Measurements from ENCODE around the gene ADAMTS5. TPM values are rescaled to one million over a fixed set of nuclear protein-coding genes. Genes with fewer than 3 reads are reported as not detected.

Gene ADAMTS5
- total RNA-seq, 1 donor: under 0.01 TPM

DNA sequence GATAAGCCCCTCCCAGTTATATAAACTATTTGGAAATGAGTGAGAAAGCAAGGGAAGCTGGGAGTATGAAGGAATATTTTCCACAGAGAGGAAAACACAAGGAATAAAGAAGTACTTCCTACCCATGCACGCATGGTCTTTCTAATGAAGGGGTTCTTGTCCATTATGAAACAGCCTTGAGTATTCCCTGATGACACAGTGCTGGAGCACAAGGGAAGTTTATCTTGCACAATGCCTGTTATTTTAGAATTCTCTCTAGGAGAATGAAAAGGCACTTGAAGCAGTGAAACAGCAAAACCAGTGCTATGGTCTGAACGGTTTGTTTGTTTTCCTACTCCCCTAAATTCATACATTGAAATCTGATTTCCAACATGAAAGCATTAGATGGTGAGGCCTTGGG lies 83.1 kb downstream of the ADAMTS5 start:
- H3K4me1 ChIP-seq (ENCODE audit: insufficient read depth, low read length): no peaks in the 10 kb centered on the region
- no peak overlapping the region for H3K4me3 ChIP-seq (ENCODE audit: low read length)
- H3K27me3 ChIP-seq (ENCODE audit: insufficient read depth, low read length): no peaks in the 10 kb centered on the region
- no peaks in the 10 kb centered on the region for H3K9me3 ChIP-seq (ENCODE audit: low read depth, low read length)

- H3K9me3 ChIP-seq (ENCODE audit: low read depth, low read length): no peaks in the 10 kb centered on the region
- no peak overlapping the region for H3K4me3 ChIP-seq (ENCODE audit: low read length)
- H3K27me3 ChIP-seq (ENCODE audit: insufficient read depth, low read length): no peaks in the 10 kb centered on the region
- H3K4me1 ChIP-seq (ENCODE audit: insufficient read depth, low read length): no peaks in the 10 kb centered on the region
Observed at GRCh38 chr21:26881504-26882228, 85.2 kb downstream of the ADAMTS5 start.

DNA sequence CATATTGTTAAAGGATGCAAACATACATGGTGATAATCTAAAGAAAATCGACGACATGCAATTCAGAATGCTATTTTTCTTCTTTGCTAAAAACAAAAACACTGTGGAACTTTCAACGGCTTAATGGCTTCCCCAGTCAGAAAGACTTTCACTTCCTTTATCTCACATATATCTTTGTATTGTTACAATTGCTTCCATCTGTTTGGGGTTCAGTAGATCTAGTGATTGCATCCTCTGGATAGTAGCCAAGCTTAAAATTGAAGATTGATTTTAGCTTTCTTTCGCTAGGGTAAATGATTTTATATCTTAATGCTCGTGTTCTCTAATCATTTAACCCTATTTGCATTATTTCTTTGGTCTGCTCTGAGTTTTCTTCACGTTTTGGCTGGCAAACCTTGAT lies 89.9 kb downstream of the ADAMTS5 start:
- H3K9me3 ChIP-seq (ENCODE audit: low read depth, low read length): no peaks in the 10 kb centered on the region
- no peaks in the 10 kb centered on the region for H3K4me1 ChIP-seq (ENCODE audit: insufficient read depth, low read length)
- H3K27me3 ChIP-seq (ENCODE audit: insufficient read depth, low read length): no peaks in the 10 kb centered on the region
- H3K4me3 ChIP-seq (ENCODE audit: low read length): no peak overlapping the region

GRCh38 chr21:26874347-26874746 lies 92.5 kb downstream of the ADAMTS5 start:
- Histone ChIP-seq H3K27me3 (ENCODE audit: insufficient read depth, low read length) (no peaks in the 10 kb centered on the region), H3K9me3 (ENCODE audit: low read depth, low read length) (no peaks in the 10 kb centered on the region), H3K4me3 (ENCODE audit: low read length) (no peak overlapping the region), H3K4me1 (ENCODE audit: insufficient read depth, low read length) (no peaks in the 10 kb centered on the region)

Other genes with a start within 250 kb of the ADAMTS5 start
- gene ADAMTS1, start 121.7 kb downstream of the ADAMTS5 start, total RNA-seq: 2.2 TPM

Data from mononuclear cell (primary cell).